ENCODE measurements around the gene EBPL. TPM values are rescaled to one million over a fixed set of nuclear protein-coding genes. Genes with fewer than 3 reads are reported as not detected.

EBPL gene
- total RNA-seq, 4 donors from 2014 or later, result 17.0 to 56.4 (median 45.9) TPM

DNA sequence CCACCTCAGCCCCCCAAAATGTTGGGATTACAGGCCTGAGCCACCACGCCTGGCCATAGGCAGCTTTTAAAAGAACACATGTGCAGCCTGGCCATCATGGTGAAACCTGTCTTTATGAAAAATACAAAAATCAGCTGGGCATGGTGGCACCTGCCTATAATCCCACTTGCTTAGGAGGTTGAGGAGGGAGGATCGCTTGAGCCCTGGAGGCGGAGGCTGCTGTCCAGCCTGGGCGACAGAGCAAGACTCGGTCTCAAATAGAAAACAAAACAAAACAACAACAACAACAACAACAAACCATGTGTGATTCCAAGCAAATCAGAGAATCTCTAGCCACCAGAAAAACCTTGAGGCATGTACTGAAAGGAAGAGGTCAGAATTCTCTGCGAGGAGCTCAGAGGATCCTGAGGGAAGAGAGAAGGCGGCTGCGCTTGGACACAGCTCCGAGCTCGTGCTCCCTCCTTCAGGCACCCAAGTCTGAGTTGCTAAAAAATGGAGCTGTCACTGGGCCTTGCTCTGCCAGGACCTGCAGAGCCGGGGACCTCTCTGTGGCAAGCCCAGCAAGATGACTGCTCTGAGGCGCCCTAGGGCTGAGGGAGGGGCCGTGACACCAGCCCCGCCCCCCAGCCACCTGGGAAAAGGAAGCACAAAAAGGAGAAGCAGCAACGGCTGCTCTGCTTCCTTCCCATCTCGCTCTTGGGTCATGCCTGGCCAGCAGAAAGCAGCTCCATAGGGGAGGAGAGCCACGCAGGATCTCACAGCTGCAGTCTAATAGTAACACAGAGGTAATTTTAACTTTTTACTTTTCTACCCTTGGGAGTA lies 63.2 kb downstream of the EBPL start, which contains the start of gene ARL11:
Gene ARL11, plus strand, starts transcription at position 677 of the 822 bp plus-strand sequence. CDS start 1,941 bp downstream, outside the sequence.
- Histone ChIP-seq H3K4me3 (peak within 1 kb of the TSS; percentile 2 to 46 (median 20)), H3K27ac (replicated peaks in 1 of 4) (no peak within 1 kb of the TSS), H3K36me3 (no peaks in the 10 kb centered on the region), H3K27me3 (no peaks in the 10 kb centered on the region), H3K9me3 (no peaks in the 10 kb centered on the region), H3K4me1 (peaks cover 0 to 15% (median 0%) of the 10 kb centered on the region in 4 donors)
- intact Hi-C loops (cut with DNase I), result no loop called here
- WGBS, result 55% methylated on average over 13 of the region's 17 CpGs
- no peak for TF ChIP-seq POLR2AphosphoS5 (IDR thresholded peaks at IDR 0.05)
- no peak for TF ChIP-seq EP300 (IDR thresholded peaks at IDR 0.05)
- no peak for TF ChIP-seq POLR2A (IDR thresholded peaks at IDR 0.05; ENCODE audit: low read depth)
- TF ChIP-seq, protein P1, sequence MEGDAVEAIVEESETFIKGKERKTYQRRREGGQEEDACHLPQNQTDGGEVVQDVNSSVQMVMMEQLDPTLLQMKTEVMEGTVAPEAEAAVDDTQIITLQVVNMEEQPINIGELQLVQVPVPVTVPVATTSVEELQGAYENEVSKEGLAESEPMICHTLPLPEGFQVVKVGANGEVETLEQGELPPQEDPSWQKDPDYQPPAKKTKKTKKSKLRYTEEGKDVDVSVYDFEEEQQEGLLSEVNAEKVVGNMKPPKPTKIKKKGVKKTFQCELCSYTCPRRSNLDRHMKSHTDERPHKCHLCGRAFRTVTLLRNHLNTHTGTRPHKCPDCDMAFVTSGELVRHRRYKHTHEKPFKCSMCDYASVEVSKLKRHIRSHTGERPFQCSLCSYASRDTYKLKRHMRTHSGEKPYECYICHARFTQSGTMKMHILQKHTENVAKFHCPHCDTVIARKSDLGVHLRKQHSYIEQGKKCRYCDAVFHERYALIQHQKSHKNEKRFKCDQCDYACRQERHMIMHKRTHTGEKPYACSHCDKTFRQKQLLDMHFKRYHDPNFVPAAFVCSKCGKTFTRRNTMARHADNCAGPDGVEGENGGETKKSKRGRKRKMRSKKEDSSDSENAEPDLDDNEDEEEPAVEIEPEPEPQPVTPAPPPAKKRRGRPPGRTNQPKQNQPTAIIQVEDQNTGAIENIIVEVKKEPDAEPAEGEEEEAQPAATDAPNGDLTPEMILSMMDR (IDR thresholded peaks at IDR 0.05), result no peak
- no peak for DNase-seq (ENCODE audit: extremely low spot score)

DNA sequence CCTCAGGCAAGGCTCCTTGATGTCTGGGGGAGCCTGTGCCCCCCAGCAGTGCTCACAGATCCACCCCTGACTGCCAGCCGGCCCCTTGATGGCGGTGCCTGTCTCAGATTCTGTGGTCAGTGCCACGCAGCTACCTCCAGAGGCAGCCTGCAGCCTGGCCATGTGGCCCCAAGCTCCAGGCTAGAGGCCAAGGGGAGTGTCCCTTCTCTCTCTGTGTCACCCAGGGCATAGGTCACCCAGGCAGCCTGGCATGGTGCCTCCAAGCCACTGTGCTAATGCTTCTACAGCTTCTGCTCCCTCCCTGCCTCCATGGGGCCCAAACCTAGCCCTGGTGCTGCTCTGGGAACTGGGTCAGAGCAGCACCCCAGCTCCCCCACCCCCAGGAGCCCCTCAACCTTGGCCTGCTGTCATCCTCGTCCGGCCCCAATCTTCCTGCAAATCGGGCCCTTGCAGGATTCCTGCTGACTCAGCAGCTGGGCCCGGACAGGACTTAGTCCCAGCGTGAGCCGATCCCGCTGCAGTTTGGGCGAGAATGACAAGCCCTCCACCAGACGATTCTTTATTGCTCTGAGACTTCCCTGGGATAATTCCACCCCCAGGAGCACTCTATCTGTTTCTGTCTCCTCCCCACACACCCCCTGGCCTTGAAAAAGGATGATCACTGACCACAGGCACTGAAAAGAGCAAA lies 65.8 kb downstream of the EBPL start:
- WGBS, result 65% methylated on average over 9 of the region's 12 CpGs
- H3K4me3 ChIP-seq, result no peak overlapping the region
- DNase-seq (ENCODE audit: extremely low spot score), result no peak
- intact Hi-C loops (cut with DNase I), result no loop called here
- TF ChIP-seq POLR2AphosphoS5 (IDR thresholded peaks at IDR 0.05) (no peak), EP300 (IDR thresholded peaks at IDR 0.05) (no peak), POLR2A (IDR thresholded peaks at IDR 0.05; ENCODE audit: low read depth) (no peak)
- TF ChIP-seq, protein P1 (IDR thresholded peaks at IDR 0.05), result no peak
- no peak overlapping the region for H3K27ac ChIP-seq (replicated peaks in 1 of 4)
- H3K4me1 ChIP-seq, result peaks cover 0 to 15% (median 0%) of the 10 kb centered on the region in 4 donors
- no peaks in the 10 kb centered on the region for H3K36me3 ChIP-seq
- H3K27me3 ChIP-seq, result no peaks in the 10 kb centered on the region
- H3K9me3 ChIP-seq, result no peaks in the 10 kb centered on the region

DNA sequence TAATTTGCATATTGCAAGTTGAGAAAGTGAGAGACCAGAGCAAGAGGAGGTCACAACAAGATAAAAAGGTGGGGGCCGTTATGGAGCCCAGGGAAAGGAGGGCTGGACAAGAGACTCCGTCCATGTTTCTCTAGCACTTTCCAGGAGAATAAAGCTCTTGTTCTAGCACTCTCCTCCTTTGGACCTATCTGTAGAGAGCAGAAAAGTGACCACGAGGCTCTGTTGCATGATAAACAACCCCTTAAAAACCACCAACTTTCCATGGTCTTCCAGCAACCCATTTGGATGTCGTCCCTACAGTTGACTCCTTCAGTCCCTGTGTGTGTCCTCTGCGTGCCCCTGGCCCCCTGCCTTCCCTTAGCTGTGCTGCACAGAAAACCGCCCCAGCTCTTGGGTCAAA lies 67.1 kb downstream of the EBPL start:
- Histone ChIP-seq H3K36me3 (no peaks in the 10 kb centered on the region), H3K9me3 (no peaks in the 10 kb centered on the region), H3K27me3 (no peaks in the 10 kb centered on the region), H3K4me1 (peaks cover 0 to 12% (median 0%) of the 10 kb centered on the region in 4 donors), H3K27ac (replicated peaks in 1 of 4) (no peak overlapping the region), H3K4me3 (no peak overlapping the region)
- no peak for DNase-seq (ENCODE audit: extremely low spot score)
- intact Hi-C loops (cut with DNase I), result no loop called here
- 92% methylated on average over 6 of the region's 6 CpGs for WGBS
- TF ChIP-seq POLR2AphosphoS5 (IDR thresholded peaks at IDR 0.05), result no peak

DNA sequence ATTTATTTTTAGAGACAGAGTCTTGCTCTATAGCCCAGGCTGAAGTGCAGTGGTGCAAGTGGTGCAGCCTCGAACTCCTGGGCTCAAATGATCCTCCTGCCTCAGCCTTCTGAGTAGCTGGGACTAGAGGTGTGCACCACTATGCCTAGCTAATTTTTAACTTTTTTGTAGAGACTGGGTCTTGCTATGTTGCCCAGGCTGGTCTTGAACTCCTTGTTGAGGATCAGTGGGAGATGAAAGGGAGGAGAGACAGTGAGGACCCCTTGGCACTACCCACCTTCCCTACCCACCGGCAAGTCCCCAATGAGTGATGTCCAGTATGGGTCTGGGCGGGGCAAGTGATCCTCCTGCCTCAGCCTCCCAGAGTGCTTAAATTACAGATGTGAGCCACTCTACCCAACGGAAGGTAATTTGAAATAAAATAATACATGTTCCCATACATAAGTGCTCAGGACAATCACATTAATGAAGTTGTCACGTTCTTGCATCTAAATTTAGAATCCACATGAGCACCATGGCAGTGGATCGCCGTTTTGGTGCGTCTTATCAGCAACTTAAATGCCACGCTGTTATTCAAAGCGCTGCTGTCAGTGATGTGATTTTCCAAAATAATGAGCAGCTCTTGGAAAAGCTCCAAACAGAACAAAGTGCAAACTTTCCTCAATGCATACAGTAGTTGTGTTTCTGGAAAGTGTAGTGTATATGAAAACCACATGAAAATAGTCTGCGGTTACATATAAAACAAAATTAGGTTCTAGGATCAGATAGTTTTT lies 68.9 kb downstream of the EBPL start:
- H3K4me1 ChIP-seq, result peaks cover 0 to 6% (median 0%) of the 10 kb centered on the region in 4 donors
- H3K27ac ChIP-seq (replicated peaks in 1 of 4), result no peak overlapping the region
- WGBS, result 63% methylated on average over 11 of the region's 11 CpGs
- no peak for DNase-seq (ENCODE audit: extremely low spot score)
- intact Hi-C loops (cut with DNase I), result no loop called here
- H3K4me3 ChIP-seq, result no peak overlapping the region
- no peaks in the 10 kb centered on the region for H3K27me3 ChIP-seq
- H3K9me3 ChIP-seq, result no peaks in the 10 kb centered on the region
- no peak for TF ChIP-seq POLR2A (IDR thresholded peaks at IDR 0.05; ENCODE audit: low read depth)
- TF ChIP-seq EP300 (IDR thresholded peaks at IDR 0.05), result no peak
- TF ChIP-seq, protein P1 (IDR thresholded peaks at IDR 0.05), result no peak
- no peaks in the 10 kb centered on the region for H3K36me3 ChIP-seq
